Measurements from ENCODE around the gene TMED10.

- TF ChIP-seq EZH2 (IDR thresholded peaks at IDR 0.05; ENCODE audit: borderline replicate concordance, insufficient read depth, low read length, poor library complexity, severe bottlenecking) (no peak), CTCF (IDR thresholded peaks at IDR 0.05; ENCODE audit: poor library complexity, severe bottlenecking) (no peak), RAD21 (conservative IDR thresholded peaks at IDR 0.05) (no peak)
Measured at GRCh38 chr14:75144944-75145343, 31.5 kb downstream of the TMED10 start.
